Measurements from ENCODE around the gene DDX41. TPM values are rescaled to one million over a fixed set of nuclear protein-coding genes. Genes with fewer than 3 reads are reported as not detected.

Gene DDX41
- total RNA-seq, 4 donors from 2014 or later = 63.4 to 96.5 (median 76.2) TPM

DNA sequence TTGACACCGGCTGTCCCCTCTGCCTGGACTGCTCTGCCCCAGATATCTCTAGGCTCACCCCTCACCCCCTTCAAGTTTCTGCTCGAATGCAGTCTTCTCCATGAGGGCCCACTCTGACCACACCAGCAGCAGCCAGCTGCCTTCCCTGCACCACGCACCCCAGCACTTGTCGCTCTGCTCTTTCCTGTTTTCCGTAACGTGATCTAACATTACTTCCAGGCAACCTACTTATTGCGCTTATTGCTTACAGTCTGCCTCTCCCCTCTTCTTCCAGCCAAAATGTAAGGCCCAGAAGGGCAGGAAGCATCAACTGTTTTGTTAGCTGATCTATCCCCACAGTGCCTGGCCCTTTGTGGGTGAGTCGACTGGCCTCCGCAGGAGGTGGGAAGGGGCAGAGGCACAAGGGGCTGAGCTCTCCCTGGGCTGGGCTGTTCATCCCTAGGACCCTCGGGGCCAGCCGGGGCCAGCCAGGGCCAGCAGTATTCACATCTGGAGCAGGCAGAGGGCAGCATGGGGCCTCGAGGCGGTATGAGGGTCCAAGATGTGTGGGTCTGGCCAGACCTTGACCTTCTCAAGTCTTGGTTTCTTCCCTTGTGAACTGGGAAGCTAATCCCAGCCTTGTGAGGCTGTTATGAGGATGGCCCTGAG is 31.7 kb downstream of the DDX41 start:
- Histone ChIP-seq H3K36me3 (peaks cover 15 to 76% (median 24%) of the 10 kb centered on the region in 3 donors), H3K4me3 (no peak overlapping the region), H3K27ac (peak overlapping the region in 1 of 4 donors; percentile 19), H3K27me3 (no peaks in the 10 kb centered on the region), H3K9me3 (no peaks in the 10 kb centered on the region), H3K4me1 (peaks cover 0 to 25% (median 2%) of the 10 kb centered on the region in 3 donors)
- TF ChIP-seq POLR2A (IDR thresholded peaks at IDR 0.05) = no peak
- TF ChIP-seq, protein P1, sequence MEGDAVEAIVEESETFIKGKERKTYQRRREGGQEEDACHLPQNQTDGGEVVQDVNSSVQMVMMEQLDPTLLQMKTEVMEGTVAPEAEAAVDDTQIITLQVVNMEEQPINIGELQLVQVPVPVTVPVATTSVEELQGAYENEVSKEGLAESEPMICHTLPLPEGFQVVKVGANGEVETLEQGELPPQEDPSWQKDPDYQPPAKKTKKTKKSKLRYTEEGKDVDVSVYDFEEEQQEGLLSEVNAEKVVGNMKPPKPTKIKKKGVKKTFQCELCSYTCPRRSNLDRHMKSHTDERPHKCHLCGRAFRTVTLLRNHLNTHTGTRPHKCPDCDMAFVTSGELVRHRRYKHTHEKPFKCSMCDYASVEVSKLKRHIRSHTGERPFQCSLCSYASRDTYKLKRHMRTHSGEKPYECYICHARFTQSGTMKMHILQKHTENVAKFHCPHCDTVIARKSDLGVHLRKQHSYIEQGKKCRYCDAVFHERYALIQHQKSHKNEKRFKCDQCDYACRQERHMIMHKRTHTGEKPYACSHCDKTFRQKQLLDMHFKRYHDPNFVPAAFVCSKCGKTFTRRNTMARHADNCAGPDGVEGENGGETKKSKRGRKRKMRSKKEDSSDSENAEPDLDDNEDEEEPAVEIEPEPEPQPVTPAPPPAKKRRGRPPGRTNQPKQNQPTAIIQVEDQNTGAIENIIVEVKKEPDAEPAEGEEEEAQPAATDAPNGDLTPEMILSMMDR (IDR thresholded peaks at IDR 0.05) = no peak
- 74 to 79% methylated on average over 7 to 12 of the region's 13 CpGs for WGBS, 2 donors
- intact Hi-C loops (cut with DNase I) = no loop called here
- no peak for DNase-seq

DNA sequence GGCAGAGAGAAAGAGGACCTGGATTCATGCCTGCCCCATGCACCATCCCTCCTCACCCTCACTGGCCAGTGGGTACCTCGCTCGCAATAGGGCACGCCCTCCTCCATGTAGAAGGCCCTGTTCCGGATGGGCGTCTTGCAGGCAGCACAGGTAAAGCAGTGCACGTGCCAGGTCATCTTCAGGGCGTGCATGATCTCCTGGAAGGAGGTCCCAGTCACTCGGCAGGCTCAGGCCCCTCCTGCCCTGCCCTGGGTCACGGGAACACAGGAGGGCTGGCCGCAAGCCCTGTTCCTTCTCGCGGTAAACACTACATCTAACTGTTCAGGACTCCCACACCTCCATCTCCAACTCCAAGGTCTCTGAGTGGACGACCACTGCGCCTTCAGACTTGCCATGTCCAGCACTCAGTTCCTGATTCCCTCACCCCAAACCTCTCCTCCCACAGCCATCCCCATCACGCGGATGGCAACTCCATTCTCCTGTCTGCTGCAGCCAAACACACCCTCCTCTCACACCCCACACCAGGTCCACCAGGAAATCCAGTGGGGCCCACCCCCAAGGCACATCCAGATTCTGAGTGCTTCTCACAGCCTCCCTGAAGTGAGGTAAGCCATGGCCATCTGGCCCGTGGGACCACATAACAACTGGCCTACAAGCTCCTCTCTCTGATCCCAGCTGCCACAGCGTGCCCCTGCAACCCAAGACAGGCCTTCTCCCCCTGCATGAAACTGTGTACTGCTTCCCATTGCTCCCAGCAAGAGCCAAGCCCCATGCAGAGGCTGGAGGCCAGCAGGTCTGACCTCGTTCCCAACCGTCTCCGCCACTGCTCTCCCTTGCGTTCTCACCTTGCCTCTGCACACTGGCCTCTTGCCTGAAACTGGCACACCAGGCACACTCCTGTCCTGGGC is 32.5 kb downstream of the DDX41 start:
- peaks cover 15 to 68% (median 21%) of the 10 kb centered on the region in 3 donors for H3K36me3 ChIP-seq
- no peak overlapping the region for H3K4me3 ChIP-seq
- TF ChIP-seq, protein P1 (IDR thresholded peaks at IDR 0.05) = no peak
- no peak for TF ChIP-seq POLR2A (IDR thresholded peaks at IDR 0.05)
- no peaks in the 10 kb centered on the region for H3K27me3 ChIP-seq
- intact Hi-C loops (cut with DNase I) = no loop called here
- 66 to 72% methylated on average over 14 to 15 of the region's 22 CpGs for WGBS, 2 donors
- DNase-seq = no peak
- H3K9me3 ChIP-seq = no peaks in the 10 kb centered on the region
- H3K27ac ChIP-seq = peak overlapping the region in 2 of 4 donors; percentile 4 to 19
- peaks cover 4 to 33% (median 10%) of the 10 kb centered on the region in 3 donors for H3K4me1 ChIP-seq

DNA sequence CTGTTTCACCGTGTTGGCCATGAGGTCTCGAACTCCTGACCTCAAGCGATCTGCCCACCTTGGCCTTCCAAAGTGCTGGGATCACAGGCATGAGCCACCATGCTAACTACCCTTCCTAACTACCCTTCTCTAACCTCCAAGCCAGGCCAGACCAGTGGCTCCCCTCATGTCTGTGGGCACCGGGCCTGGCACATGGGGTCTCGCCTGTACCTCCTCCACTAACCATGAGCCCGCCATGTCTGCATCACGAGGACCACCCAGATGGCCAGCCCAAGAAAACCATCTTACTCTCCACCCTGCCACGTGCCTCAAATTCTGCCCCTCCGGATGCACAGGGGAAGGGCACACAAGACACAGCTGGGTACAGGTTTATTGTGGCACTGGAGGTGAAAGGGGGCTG is 33.7 kb downstream of the DDX41 start:
- Histone ChIP-seq H3K27ac (peak overlapping the region in 1 of 4 donors; percentile 19), H3K27me3 (no peaks in the 10 kb centered on the region), H3K4me3 (no peak overlapping the region), H3K9me3 (no peaks in the 10 kb centered on the region), H3K36me3 (peaks cover 10 to 56% (median 12%) of the 10 kb centered on the region in 3 donors), H3K4me1 (peaks cover 11 to 45% (median 19%) of the 10 kb centered on the region in 3 donors)
- DNase-seq = no peak
- intact Hi-C loops (cut with DNase I) = no loop called here
- WGBS, 2 donors = 90 to 100% methylated on average over 3 of the region's 9 CpGs
- TF ChIP-seq, protein P1 (IDR thresholded peaks at IDR 0.05) = no peak
- no peak for TF ChIP-seq POLR2A (IDR thresholded peaks at IDR 0.05)

DNA sequence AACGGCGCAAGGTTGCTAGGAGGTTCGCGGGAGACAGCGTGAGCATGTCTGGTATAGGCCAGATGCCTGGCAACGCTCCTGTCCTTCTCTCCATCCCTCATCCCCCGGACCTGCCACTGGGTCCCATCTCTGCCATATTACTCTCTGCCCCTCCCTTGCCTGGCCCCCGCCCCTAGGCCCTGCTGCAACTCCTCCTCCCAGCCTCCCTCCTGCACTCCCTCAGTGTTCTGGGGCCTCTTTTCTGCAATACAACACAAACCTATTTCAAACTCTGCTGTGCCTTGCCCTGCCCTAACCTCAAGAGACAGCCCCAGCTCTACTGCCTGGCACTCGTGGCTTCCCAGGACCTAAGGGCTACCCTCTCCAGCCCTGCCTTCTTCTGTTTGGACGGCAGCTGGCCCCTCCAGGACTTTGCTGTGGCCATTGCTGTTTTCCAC is 34.4 kb downstream of the DDX41 start:
- Histone ChIP-seq H3K9me3 (no peaks in the 10 kb centered on the region), H3K36me3 (peaks cover 4 to 49% (median 5%) of the 10 kb centered on the region in 3 donors), H3K4me3 (no peak overlapping the region), H3K27me3 (no peaks in the 10 kb centered on the region), H3K27ac (peak overlapping the region in 1 of 4 donors; percentile 21), H3K4me1 (peaks cover 11 to 52% (median 22%) of the 10 kb centered on the region in 3 donors)
- no peak for TF ChIP-seq POLR2A (IDR thresholded peaks at IDR 0.05)
- TF ChIP-seq, protein P1 (IDR thresholded peaks at IDR 0.05) = no peak
- intact Hi-C loops (cut with DNase I) = no loop called here
- no peak for DNase-seq
- 77 to 87% methylated on average over 10 of the region's 10 CpGs for WGBS, 2 donors

DNA sequence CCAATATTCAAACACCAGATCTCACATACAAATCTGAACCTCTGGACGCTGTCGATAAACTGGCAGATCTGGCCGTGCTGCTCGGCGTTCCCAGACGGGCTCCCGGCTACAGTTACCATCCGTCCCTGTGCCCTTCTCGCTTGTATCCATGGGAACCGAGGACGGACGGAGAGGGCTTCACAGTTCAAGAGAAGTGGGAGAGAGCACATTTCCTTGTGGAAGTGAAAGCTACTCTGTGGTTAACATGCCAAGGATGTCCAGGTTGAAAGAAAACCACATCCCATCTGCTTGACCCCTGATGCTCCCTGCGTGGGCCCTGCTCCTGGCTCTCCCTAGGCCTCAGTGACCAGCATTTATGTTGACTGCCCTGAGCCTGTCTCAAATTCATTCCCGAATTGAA is 37.0 kb downstream of the DDX41 start:
- Histone ChIP-seq H3K27me3 (no peaks in the 10 kb centered on the region), H3K4me1 (peaks cover 11 to 74% (median 22%) of the 10 kb centered on the region in 3 donors), H3K9me3 (no peaks in the 10 kb centered on the region), H3K4me3 (no peak overlapping the region), H3K27ac (peak overlapping the region; percentile 38 to 75 (median 67)), H3K36me3 (peaks cover 0 to 23% (median 3%) of the 10 kb centered on the region in 3 donors)
- WGBS, 2 donors = 51 to 66% methylated on average over 13 to 14 of the region's 14 CpGs
- no peak for DNase-seq
- TF ChIP-seq, protein P1 (IDR thresholded peaks at IDR 0.05) = no peak
- intact Hi-C loops (cut with DNase I) = no loop called here

Measured in esophagus squamous epithelium (tissue), 5 donors.